ENCODE data around the gene CFAP46. TPM values are rescaled to one million over a fixed set of nuclear protein-coding genes. Genes with fewer than 3 reads are reported as not detected.

The CFAP46 gene
- total RNA-seq, 4 donors from 2014 or later = 0.29 to 9.0 (median 2.7) TPM

DNA sequence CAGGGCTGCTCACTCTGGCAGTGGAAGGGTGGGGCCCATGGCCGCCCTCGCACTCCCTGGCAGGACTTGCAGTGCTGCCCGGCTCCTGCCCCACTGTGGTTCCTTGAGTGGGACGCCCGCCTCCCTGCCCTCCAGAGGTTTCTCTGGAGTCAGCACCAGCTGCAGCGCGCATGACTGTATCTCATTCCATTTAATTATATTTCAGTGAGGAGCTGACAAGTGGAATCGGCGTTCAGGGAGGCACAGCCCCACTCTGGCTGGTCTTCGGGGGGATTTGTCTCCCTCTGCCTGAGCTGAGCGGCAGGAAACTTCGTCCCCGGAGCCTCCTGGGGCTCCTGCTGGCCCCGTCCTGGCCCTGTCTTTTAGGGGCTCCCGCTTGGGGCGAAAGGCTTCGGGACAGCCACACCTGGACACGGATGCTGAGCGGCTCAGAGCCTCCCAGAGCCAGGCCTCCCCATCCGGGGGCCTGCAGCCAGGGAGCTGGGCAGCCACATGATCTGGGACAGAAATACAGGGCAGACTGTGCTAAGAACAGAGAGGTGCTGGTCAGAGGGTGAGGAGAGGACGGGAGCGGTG lies 81.2 kb downstream of the CFAP46 start:
- intact Hi-C loops (cut with DNase I; ENCODE audit: low total_unique reads) = no loop called here
- peak; percentile 0 to 3 for DNase-seq
- Histone ChIP-seq H3K27ac (no peak overlapping the region), H3K27me3 (no peaks in the 10 kb centered on the region), H3K9me3 (no peaks in the 10 kb centered on the region), H3K4me3 (no peak overlapping the region), H3K36me3 (no peaks in the 10 kb centered on the region), H3K4me1 (no peaks in the 10 kb centered on the region)
- TF ChIP-seq POLR2A (IDR thresholded peaks at IDR 0.05) = no peak
- TF ChIP-seq, protein P1, sequence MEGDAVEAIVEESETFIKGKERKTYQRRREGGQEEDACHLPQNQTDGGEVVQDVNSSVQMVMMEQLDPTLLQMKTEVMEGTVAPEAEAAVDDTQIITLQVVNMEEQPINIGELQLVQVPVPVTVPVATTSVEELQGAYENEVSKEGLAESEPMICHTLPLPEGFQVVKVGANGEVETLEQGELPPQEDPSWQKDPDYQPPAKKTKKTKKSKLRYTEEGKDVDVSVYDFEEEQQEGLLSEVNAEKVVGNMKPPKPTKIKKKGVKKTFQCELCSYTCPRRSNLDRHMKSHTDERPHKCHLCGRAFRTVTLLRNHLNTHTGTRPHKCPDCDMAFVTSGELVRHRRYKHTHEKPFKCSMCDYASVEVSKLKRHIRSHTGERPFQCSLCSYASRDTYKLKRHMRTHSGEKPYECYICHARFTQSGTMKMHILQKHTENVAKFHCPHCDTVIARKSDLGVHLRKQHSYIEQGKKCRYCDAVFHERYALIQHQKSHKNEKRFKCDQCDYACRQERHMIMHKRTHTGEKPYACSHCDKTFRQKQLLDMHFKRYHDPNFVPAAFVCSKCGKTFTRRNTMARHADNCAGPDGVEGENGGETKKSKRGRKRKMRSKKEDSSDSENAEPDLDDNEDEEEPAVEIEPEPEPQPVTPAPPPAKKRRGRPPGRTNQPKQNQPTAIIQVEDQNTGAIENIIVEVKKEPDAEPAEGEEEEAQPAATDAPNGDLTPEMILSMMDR (IDR thresholded peaks at IDR 0.05) = no peak

DNA sequence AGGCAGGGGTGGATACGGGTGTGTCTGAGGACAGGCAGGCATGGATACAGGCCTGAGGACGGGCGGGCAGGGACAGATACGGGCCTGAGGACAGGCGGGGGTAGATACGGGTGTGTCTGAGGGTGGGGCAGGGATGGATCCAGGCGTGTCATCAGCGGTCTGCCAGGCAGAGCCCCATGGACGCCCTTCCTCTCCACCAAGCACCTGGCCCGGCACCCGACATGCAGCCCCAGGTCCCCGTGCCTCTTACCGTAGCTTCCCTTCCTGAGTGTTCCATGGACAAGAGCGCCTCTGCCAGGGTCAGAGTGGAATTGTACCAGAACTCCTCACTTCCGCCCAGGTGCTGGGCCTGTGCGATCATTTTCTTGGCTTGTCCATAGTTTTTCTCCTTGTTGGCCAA lies 81.8 kb downstream of the CFAP46 start:
- no peak overlapping the region for H3K27ac ChIP-seq
- no peaks in the 10 kb centered on the region for H3K27me3 ChIP-seq
- H3K9me3 ChIP-seq = no peaks in the 10 kb centered on the region
- H3K4me3 ChIP-seq = no peak overlapping the region
- no peaks in the 10 kb centered on the region for H3K4me1 ChIP-seq
- intact Hi-C loops (cut with DNase I; ENCODE audit: low total_unique reads) = no loop called here
- no peak for TF ChIP-seq POLR2A (IDR thresholded peaks at IDR 0.05)
- TF ChIP-seq, protein P1 (IDR thresholded peaks at IDR 0.05) = no peak
- H3K36me3 ChIP-seq = no peaks in the 10 kb centered on the region
- DNase-seq = peak; percentile 3

DNA sequence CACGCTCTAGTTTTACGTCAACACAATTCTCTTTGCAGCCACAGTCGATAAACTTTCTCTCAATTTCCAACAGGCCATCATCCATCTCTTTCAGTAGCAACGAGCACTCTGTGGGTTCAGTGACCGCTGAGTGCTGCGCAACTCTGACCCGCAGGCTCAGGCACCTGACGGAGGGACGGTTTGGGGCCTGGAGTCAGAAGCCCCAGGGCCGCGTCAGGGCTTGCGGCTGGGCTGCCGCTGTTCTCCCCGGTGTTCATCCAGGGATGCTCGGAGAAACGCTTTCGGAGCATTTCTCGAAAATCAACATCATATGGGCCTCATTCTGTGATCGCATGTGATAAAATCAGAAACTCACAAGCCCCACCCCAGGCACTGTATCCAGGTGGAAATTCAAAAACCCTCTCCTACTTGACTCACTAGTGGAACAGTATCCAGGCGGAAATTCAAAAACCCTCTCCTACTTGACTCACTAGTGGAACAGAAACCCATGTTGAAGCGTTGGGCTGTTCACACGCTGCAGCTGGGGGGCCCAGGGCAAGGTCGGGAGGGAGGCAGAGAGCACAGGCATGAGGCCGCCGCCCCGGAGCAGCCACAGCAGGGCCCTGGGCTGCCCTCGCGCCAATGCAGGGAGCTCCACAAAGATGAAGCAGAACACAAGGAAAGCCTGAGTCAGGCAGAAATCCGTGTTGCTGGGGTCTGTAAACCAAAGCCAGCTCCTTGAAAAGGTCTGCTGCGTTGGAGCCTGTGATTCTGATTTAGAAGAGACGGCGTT lies 83.1 kb downstream of the CFAP46 start:
- peak in 1 of 2 donors; percentile 6 for DNase-seq
- H3K4me3 ChIP-seq = no peak overlapping the region
- no peaks in the 10 kb centered on the region for H3K9me3 ChIP-seq
- no peak overlapping the region for H3K27ac ChIP-seq
- no peaks in the 10 kb centered on the region for H3K27me3 ChIP-seq
- intact Hi-C loops (cut with DNase I; ENCODE audit: low total_unique reads) = no loop called here
- H3K36me3 ChIP-seq = no peaks in the 10 kb centered on the region
- no peak for TF ChIP-seq POLR2A (IDR thresholded peaks at IDR 0.05)
- TF ChIP-seq, protein P1 (IDR thresholded peaks at IDR 0.05) = no peak
- no peaks in the 10 kb centered on the region for H3K4me1 ChIP-seq

DNA sequence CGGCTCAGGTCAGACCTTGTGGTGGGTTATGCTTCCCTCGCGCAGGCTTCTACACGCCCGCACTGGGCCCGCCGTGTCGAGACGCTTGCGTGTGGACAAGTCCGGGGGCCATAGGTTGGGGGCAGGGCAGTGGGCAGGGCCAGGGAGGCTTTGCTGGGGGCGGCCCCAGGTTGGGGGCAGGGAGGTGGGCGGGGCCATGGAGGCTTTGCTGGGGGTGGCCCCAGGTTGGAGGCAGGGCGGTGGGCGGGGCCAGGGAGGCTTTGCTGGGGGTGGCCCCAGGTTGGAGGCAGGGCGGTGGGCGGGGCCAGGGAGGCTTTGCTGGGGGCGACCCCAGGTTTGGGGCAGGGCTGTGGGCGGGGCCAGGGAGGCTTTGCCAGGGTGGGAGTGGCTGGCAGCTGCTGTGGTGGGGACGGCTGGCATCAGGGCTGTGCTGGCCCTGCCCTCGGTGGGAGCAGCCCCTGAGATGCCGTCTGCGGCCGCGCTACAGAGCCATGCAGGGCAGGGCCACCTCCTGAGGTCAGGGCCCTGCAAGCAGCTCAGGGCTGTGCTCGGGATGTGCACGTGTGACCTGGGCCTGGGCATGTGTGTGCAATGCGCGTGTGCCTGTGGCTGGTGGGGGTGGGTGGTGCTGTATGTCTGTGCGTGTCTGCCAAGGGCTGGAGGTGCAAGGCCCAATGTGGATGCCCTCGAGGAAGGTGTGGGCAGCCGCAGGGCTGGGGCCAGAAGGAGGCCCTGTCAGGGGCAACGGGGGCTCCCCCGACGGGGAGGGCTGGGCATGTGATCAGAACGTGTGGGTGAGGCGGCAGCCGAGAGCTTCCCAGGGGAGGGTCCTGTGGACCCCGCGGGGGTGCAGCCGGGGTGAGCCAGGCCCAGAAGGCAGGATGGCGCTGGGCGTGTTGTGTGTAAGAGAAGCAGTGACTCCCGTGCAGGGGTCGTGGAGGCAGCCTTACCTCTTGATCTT lies 84.0 kb downstream of the CFAP46 start:
- Histone ChIP-seq H3K4me1 (no peaks in the 10 kb centered on the region), H3K36me3 (no peaks in the 10 kb centered on the region), H3K27me3 (no peaks in the 10 kb centered on the region), H3K4me3 (no peak overlapping the region), H3K9me3 (no peaks in the 10 kb centered on the region), H3K27ac (no peak overlapping the region)
- DNase-seq = peak; percentile 5 to 11
- TF ChIP-seq POLR2A (IDR thresholded peaks at IDR 0.05) = no peak
- intact Hi-C loops (cut with DNase I; ENCODE audit: low total_unique reads) = no loop called here

DNA sequence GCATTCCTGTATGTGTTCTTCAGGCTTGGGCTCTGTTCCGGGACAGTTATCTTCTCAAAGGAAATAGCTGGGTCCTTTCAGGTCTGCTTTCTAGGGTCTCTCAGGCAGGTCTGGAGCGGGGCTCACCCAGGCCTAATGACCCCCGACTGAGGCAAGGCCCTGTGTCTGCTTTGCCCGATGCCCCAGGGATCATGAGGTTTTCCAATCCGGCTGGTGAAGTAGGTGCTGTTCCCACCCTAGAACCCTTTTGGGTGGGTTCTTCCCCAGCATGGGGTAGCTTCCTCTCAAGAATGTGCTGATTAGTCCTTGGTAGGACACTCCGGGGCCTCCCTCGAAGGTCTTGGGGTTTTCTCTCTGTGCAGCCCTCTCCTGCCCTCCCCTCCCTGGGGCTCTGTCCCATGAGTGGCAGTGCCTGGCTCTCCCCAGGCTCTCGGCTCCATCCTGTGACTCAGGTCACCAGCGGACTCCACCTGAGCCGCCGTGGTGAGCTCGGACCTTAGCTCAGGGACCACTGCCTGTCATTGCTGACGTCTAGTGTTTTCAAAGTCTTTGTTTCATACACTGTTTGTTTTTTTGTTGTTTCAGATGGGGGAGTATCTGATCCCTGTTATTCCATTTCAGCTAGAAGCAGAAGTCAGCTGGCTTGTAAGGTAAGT lies 85.4 kb downstream of the CFAP46 start:
- H3K4me3 ChIP-seq = no peak overlapping the region
- DNase-seq = peak; percentile 1 to 3
- no peaks in the 10 kb centered on the region for H3K36me3 ChIP-seq
- H3K27ac ChIP-seq = no peak overlapping the region
- H3K27me3 ChIP-seq = no peaks in the 10 kb centered on the region
- intact Hi-C loops (cut with DNase I; ENCODE audit: low total_unique reads) = no loop called here
- TF ChIP-seq, protein P1 (IDR thresholded peaks at IDR 0.05) = no peak
- TF ChIP-seq POLR2A (IDR thresholded peaks at IDR 0.05) = no peak
- H3K9me3 ChIP-seq = no peaks in the 10 kb centered on the region
- H3K4me1 ChIP-seq = no peaks in the 10 kb centered on the region

Measured in uterus (tissue), 4 donors.